GM23248 (cell line): ENCODE measurements around the gene HBP1. TPM values are rescaled to one million over a fixed set of nuclear protein-coding genes. Genes with fewer than 3 reads are reported as not detected.
"Not testable (repeated sequence)": the region's sequence is repeated elsewhere in the genome, so short reads cannot be mapped to it uniquely, and the experiment has no call there.

Experiments
- DNase-seq: peaks from one replicate; pipeline ENCODE4 v3.0.0-alpha.2; 2015
- H2AFZ ChIP-seq: fragments of 200-600 bp; sonication (generic); 2 replicates; pipeline ENCODE4 v1.6.1; 2016; ENCODE audit warnings: antibody characterized with exemption
- H3F3A ChIP-seq: fragments of 200-600 bp; sonication (generic); 2 replicates; pipeline ENCODE4 v1.6.1; 2016; ENCODE audit warnings: mild to moderate bottlenecking, antibody characterized with exemption, mixed run types; ENCODE audit not compliant: insufficient read depth
- H3K27ac ChIP-seq: fragments of 200-600 bp; sonication (generic); 2 replicates; pipeline ENCODE4 v1.5.1; 2016; ENCODE audit warnings: mild to moderate bottlenecking
- H3K27me3 ChIP-seq: fragments of 200-600 bp; sonication (generic); replicated peaks from 2 replicates; pipeline ENCODE4 v1.6.1; 2016; ENCODE audit warnings: mild to moderate bottlenecking; ENCODE audit not compliant: insufficient read depth
- H3K36me3 ChIP-seq: fragments of 200-600 bp; sonication (generic); 2 replicates; pipeline ENCODE4 v1.6.1; 2016; ENCODE audit warnings: low read depth, mild to moderate bottlenecking
- H3K4me1 ChIP-seq: fragments of 200-600 bp; sonication (generic); 2 replicates; pipeline ENCODE4 v1.6.1; 2016; ENCODE audit warnings: mild to moderate bottlenecking; ENCODE audit not compliant: insufficient read depth
- H3K4me2 ChIP-seq: fragments of 200-600 bp; sonication (generic); one replicate; pipeline ENCODE4 v1.6.1; 2016; ENCODE audit warnings: mild to moderate bottlenecking; ENCODE audit not compliant: unreplicated experiment
- H3K4me3 ChIP-seq: fragments of 200-600 bp; sonication (generic); 2 replicates; pipeline ENCODE4 v1.5.1; 2016; ENCODE audit warnings: mild to moderate bottlenecking
- H3K79me2 ChIP-seq: fragments of 200-600 bp; sonication (generic); 2 replicates; pipeline ENCODE4 v1.6.1; 2016; ENCODE audit warnings: mild to moderate bottlenecking; ENCODE audit not compliant: insufficient read depth
- H3K9ac ChIP-seq: fragments of 200-600 bp; sonication (generic); 2 replicates; pipeline ENCODE4 v1.6.1; 2016; ENCODE audit warnings: mild to moderate bottlenecking
- H3K9me2 ChIP-seq: fragments of 200-600 bp; sonication (generic); 2 replicates; pipeline ENCODE4 v1.6.1; 2016; ENCODE audit warnings: mixed run types, mild to moderate bottlenecking, moderate library complexity; ENCODE audit not compliant: insufficient read depth
- H3K9me3 ChIP-seq: fragments of 200-600 bp; sonication (generic); one replicate; pipeline ENCODE4 v1.6.1; 2017; ENCODE audit warnings: low read depth
- H4K20me1 ChIP-seq: fragments of 200-600 bp; sonication (generic); 2 replicates; pipeline ENCODE4 v1.6.0; 2016; ENCODE audit not compliant: insufficient read depth
- EZH2 ChIP-seq: fragments of 200-600 bp; sonication (generic); IDR thresholded peaks from 2 replicates; pipeline ENCODE4 v1.6.1; 2018; ENCODE audit warnings: antibody characterized with exemption, mild to moderate bottlenecking; ENCODE audit not compliant: insufficient read depth, poor library complexity, severe bottlenecking
- EZH2phosphoT487 ChIP-seq: fragments of 200-600 bp; sonication (generic); IDR thresholded peaks from 2 replicates; pipeline ENCODE4 v1.6.1; 2018; ENCODE audit warnings: antibody characterized with exemption, moderate library complexity, mild to moderate bottlenecking, low read depth; ENCODE audit not compliant: insufficient read depth
- WGBS, 2 experiments: methylation state at CpG; one replicate each; pipeline ENCODE4 v1.1.6; 2015 to 2017; ENCODE audit warnings: low lambda C conversion rate in 2 of 2, low coverage in 1 of 2; ENCODE audit errors: missing lambda C conversion rate in 2 of 2; 5-methylcytosine and 5-hydroxymethylcytosine counted together
- in situ Hi-C: fragments of 300-500 bp; cut with MboI; formaldehyde crosslinking; loops from 2 replicates; pipeline ENCODE4 v1.15.0; 2020
- polyA plus RNA-seq: library from polyadenylated mRNA; unstranded; fragments of >200 nt; fragmentation: Nextera tagmentation; extraction: Ambion mirVana; gene quantifications from 2 replicates; pipeline ENCODE4 v1.2.1, GENCODE V29; 2016
- total RNA-seq: library from RNA; depleted of rRNA; stranded (reverse); fragments of >200 nt; shearing (Covaris generic); gene quantifications from 2 replicates; pipeline ENCODE4 v1.2.3, GENCODE V29; 2014

Gene HBP1
- total and polyA plus RNA-seq, 2 experiments from 2014 or later = 75.6 to 87.5 TPM

DNA sequence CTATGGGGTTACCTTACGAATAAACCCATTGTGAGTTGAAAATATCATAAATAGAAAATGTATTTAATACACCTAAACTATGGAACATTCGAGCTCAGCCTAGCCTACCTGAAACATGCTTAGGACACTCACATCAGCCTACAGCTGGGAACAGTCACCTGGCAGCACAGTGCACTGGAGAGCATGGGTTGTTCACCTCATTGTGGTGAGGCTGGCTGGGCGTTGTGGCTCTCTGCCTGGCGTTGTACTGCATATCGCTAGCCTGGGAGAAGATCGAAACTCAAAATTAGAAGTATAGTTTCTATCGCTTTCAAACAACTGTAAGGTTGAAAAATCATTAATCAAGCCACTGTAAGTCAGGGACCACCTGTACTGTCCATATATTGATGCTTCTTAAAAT, 17.3 kb upstream of the HBP1 start:
- H3K79me2 ChIP-seq = no peaks in the 10 kb centered on the region
- DNase-seq = no peak
- peaks cover 7% of the 10 kb centered on the region; the same call in 1 of the 2 replicates for H3F3A ChIP-seq
- H3K4me2 ChIP-seq = no peak overlapping the region
- H4K20me1 ChIP-seq = no peaks in the 10 kb centered on the region
- H3K4me1 ChIP-seq = peaks cover 16% of the 10 kb centered on the region
- in situ Hi-C loops = no loop called here
- H3K9me3 ChIP-seq = no peaks in the 10 kb centered on the region
- H3K9ac ChIP-seq = no peak overlapping the region
- no peak overlapping the region for H2AFZ ChIP-seq
- H3K4me3 ChIP-seq = no peak overlapping the region
- no peaks in the 10 kb centered on the region for H3K27me3 ChIP-seq
- TF ChIP-seq EZH2phosphoT487 (no peak), EZH2 (no peak)
- H3K9me2 ChIP-seq = no peaks in the 10 kb centered on the region
- WGBS, 2 experiments = 88 to 91% methylated on average over 7 of the region's 7 CpGs
- H3K36me3 ChIP-seq = no peaks in the 10 kb centered on the region
- no peak overlapping the region for H3K27ac ChIP-seq

- no peak overlapping the region for H3K27ac ChIP-seq
- DNase-seq = peak; percentile 81
- H3K4me3 ChIP-seq = no peak overlapping the region
- no peak overlapping the region for H2AFZ ChIP-seq
- no peaks in the 10 kb centered on the region for H4K20me1 ChIP-seq
- in situ Hi-C loops = no loop called here
- no peaks in the 10 kb centered on the region for H3K9me2 ChIP-seq
- H3K9me3 ChIP-seq = no peaks in the 10 kb centered on the region
- no peaks in the 10 kb centered on the region for H3K36me3 ChIP-seq
- no peaks in the 10 kb centered on the region for H3K27me3 ChIP-seq
- H3K79me2 ChIP-seq = no peaks in the 10 kb centered on the region
- no peak overlapping the region for H3K9ac ChIP-seq
- TF ChIP-seq EZH2 = no peak
- TF ChIP-seq EZH2phosphoT487 = no peak
- H3F3A ChIP-seq = peaks cover 7% of the 10 kb centered on the region; the same call in 1 of the 2 replicates
- 45 to 48% methylated on average over 4 of the region's 4 CpGs for WGBS, 2 experiments
- no peak overlapping the region for H3K4me2 ChIP-seq
- H3K4me1 ChIP-seq = peaks cover 16% of the 10 kb centered on the region
These were observed 16.8 kb upstream of the HBP1 start for GRCh38 chr7:107152011-107152410.

- no peak overlapping the region for H3K4me3 ChIP-seq
- H3K27me3 ChIP-seq = no peaks in the 10 kb centered on the region
- H3K79me2 ChIP-seq = no peaks in the 10 kb centered on the region
- H3K9ac ChIP-seq = no peak overlapping the region
- 96 to 98% methylated on average over 6 of the region's 6 CpGs for WGBS, 2 experiments
- no peaks in the 10 kb centered on the region for H3F3A ChIP-seq
- H3K4me2 ChIP-seq = no peak overlapping the region
- in situ Hi-C loops = no loop called here
- no peak for DNase-seq
- H4K20me1 ChIP-seq = no peaks in the 10 kb centered on the region
- peaks cover 8% of the 10 kb centered on the region for H3K4me1 ChIP-seq
- H3K9me3 ChIP-seq = no peaks in the 10 kb centered on the region
- H3K27ac ChIP-seq = no peak overlapping the region
- no peaks in the 10 kb centered on the region for H3K9me2 ChIP-seq
- TF ChIP-seq EZH2 (no peak), EZH2phosphoT487 (no peak)
- H2AFZ ChIP-seq = no peak overlapping the region
- H3K36me3 ChIP-seq = no peaks in the 10 kb centered on the region
These were observed 14.0 kb upstream of the HBP1 start for GRCh38 chr7:107154826-107155225.

DNA sequence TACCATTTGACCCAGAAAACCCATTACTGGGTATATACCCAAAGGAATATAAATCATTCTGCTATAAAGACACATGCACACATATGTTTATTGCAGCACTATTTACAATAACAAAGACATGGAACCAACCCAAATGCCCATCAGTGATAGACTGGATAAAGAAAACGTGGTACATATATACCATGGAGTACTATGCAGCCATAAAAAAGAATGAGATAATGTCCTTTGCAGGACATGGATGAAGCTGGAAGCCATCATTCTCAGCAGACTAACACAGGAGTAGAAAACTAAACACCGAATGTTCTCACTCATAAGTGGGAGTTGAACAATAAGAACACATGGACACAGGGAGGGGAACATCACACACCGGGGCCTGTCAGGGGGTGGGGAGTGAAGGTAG, 13.1 kb upstream of the HBP1 start:
- in situ Hi-C loops, H3K79me2 ChIP-seq, H3K4me3 ChIP-seq: not testable (repeated sequence)

DNA sequence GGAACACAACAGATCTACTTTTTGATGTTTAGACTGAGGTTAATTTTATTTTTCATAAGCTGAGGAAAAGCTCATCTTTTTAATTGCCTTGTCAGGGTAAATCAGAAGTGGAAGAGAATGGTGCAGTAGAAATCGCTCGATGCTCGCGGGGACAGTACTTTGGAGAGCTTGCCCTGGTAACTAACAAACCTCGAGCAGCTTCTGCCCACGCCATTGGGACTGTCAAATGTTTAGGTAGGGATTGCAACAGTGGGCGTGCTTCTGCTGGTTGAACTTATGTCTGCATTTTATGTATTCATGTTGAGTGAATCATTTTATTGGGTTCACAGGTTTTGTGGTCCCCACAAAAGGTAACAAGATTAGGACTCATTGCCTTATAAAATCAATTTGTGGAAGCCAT, 11.7 kb upstream of the HBP1 start:
- Histone ChIP-seq H3K79me2 (no peaks in the 10 kb centered on the region), H2AFZ (no peak overlapping the region), H3K36me3 (no peaks in the 10 kb centered on the region), H3K27ac (no peak overlapping the region), H3K4me1 (peaks cover 2% of the 10 kb centered on the region), H3K4me2 (no peak overlapping the region), H3F3A (no peaks in the 10 kb centered on the region), H3K9me2 (no peaks in the 10 kb centered on the region), H3K27me3 (no peaks in the 10 kb centered on the region), H4K20me1 (no peaks in the 10 kb centered on the region), H3K4me3 (no peak overlapping the region), H3K9ac (no peak overlapping the region), H3K9me3 (no peaks in the 10 kb centered on the region)
- in situ Hi-C loops = no loop called here
- DNase-seq = no peak
- 95 to 98% methylated on average over 7 of the region's 7 CpGs for WGBS, 2 experiments
- TF ChIP-seq EZH2 (no peak), EZH2phosphoT487 (no peak)

More for the DNA sequence above, 13.1 kb upstream of the HBP1 start:
- H3K9me3 ChIP-seq, H3K27me3 ChIP-seq, H3K27ac ChIP-seq, H4K20me1 ChIP-seq, H2AFZ ChIP-seq, H3F3A ChIP-seq, H3K4me2 ChIP-seq, H3K36me3 ChIP-seq, DNase-seq, H3K9ac ChIP-seq, H3K9me2 ChIP-seq, H3K4me1 ChIP-seq: not testable (repeated sequence)
- WGBS, 2 experiments = 69 to 73% methylated on average over 3 of the region's 3 CpGs
